GM12864 (cell line): ENCODE data around the gene KDM4F.
"Not testable (repeated sequence)": the region's sequence is repeated elsewhere in the genome, so short reads cannot be mapped to it uniquely, and the experiment has no call there.

Experiments
- DNase-seq: peaks from one replicate; pipeline ENCODE4 v3.0.0-alpha.2; 2011; ENCODE audit warnings: low read depth
- H3K4me3 ChIP-seq: 2 replicates; pipeline ENCODE4 v1.5.1; 2011; ENCODE audit warnings: mild to moderate bottlenecking, low read depth, low read length, control low read depth
- CTCF ChIP-seq: IDR thresholded peaks from 2 replicates; pipeline ENCODE4 v1.5.1; 2011; ENCODE audit warnings: low read depth, mild to moderate bottlenecking, moderate library complexity, low read length, control low read depth, inconsistent platforms; ENCODE audit errors: missing control alignments

Gene KDM4F

GRCh38 chr11:95049122-95049521, at the start of gene KDM4F:
Gene KDM4F, plus strand, starts transcription at chr11:95049422.
- not testable (repeated sequence) for DNase-seq, H3K4me3 ChIP-seq

GRCh38 chr11:95003716-95004115, 45.5 kb upstream of the KDM4F start:
- TF ChIP-seq CTCF: no peak
- no peak overlapping the region for H3K4me3 ChIP-seq
- DNase-seq: no peak

- no peak for TF ChIP-seq CTCF
- no peak overlapping the region for H3K4me3 ChIP-seq
- DNase-seq: no peak
Observed at GRCh38 chr11:95005642-95006041, 43.6 kb upstream of the KDM4F start.

GRCh38 chr11:95011376-95011775, 37.8 kb upstream of the KDM4F start:
- no peak for TF ChIP-seq CTCF
- no peak overlapping the region for H3K4me3 ChIP-seq
- no peak for DNase-seq

- no peak overlapping the region for H3K4me3 ChIP-seq
- DNase-seq: no peak
- TF ChIP-seq CTCF: no peak
Observed at GRCh38 chr11:95014184-95014821, 34.9 kb upstream of the KDM4F start.

GRCh38 chr11:95016139-95016538, 33.1 kb upstream of the KDM4F start:
- no peak for TF ChIP-seq CTCF
- no peak for DNase-seq
- no peak overlapping the region for H3K4me3 ChIP-seq

GRCh38 chr11:95021468-95021867, 27.8 kb upstream of the KDM4F start:
- not testable (repeated sequence) for H3K4me3 ChIP-seq, DNase-seq

GRCh38 chr11:95024958-95025357, 24.3 kb upstream of the KDM4F start, which contains the start of gene KDM4E:
Gene KDM4E, plus strand, starts transcription at chr11:95025258. Its CDS starts 300 bp downstream, at chr11:95025558.
- TF ChIP-seq CTCF: no peak
- no peak for DNase-seq
- no peak within 1 kb of the TSS for H3K4me3 ChIP-seq

- not testable (repeated sequence) for DNase-seq, H3K4me3 ChIP-seq
Observed at GRCh38 chr11:95025594-95025993, 23.6 kb upstream of the KDM4F start.
